Stimulated activated CD4-positive, alpha-beta T cell treated with anti-CD3 and anti-CD28 coated beads, Interleukin-15, amount 100 ng/mL, for 48 hours (primary cell): ENCODE data around the gene TCHP.
"Not testable (repeated sequence)": the region's sequence is repeated elsewhere in the genome, so short reads cannot be mapped to it uniquely, and the experiment has no call there.

Experiments used
- DNase-seq, 2 donors: peaks; one replicate each; pipeline ENCODE4 v3.0.0-alpha.2; 2020; ENCODE audit warnings: low read depth in 2 of 2

The TCHP gene

GRCh38 chr12:109899783-109900751, at the start of gene TCHP:
Gene TCHP, plus strand, starts transcription at chr12:109900274. Its CDS starts 2,753 bp downstream, at chr12:109903027.
- peak; percentile 52 to 71 for DNase-seq

GRCh38 chr12:109850518-109850917, 49.6 kb upstream of the TCHP start:
- not testable (repeated sequence) for DNase-seq

- no peak for DNase-seq
Observed at GRCh38 chr12:109855377-109855776, 44.7 kb upstream of the TCHP start.

GRCh38 chr12:109857715-109858114, 42.4 kb upstream of the TCHP start:
- no peak for DNase-seq

GRCh38 chr12:109858764-109859163, 41.3 kb upstream of the TCHP start:
- no peak for DNase-seq

- DNase-seq: no peak
Observed at GRCh38 chr12:109860977-109861376, 39.1 kb upstream of the TCHP start.

- no peak for DNase-seq
Observed at GRCh38 chr12:109861689-109862314, 38.3 kb upstream of the TCHP start.

- DNase-seq: not testable (repeated sequence)
Observed at GRCh38 chr12:109862491-109862890, 37.6 kb upstream of the TCHP start.

- DNase-seq: no peak
Observed at GRCh38 chr12:109863847-109864712, 36.0 kb upstream of the TCHP start.

GRCh38 chr12:109864916-109865315, 35.2 kb upstream of the TCHP start:
- DNase-seq: no peak

GRCh38 chr12:109868182-109869051, 31.7 kb upstream of the TCHP start:
- DNase-seq: no peak

- DNase-seq: no peak
Observed at GRCh38 chr12:109870648-109871047, 29.4 kb upstream of the TCHP start.

GRCh38 chr12:109871668-109872314, 28.3 kb upstream of the TCHP start:
- DNase-seq: no peak

- DNase-seq: no peak
Observed at GRCh38 chr12:109873653-109874052, 26.4 kb upstream of the TCHP start.

GRCh38 chr12:109875572-109876131, 24.4 kb upstream of the TCHP start:
- no peak for DNase-seq

GRCh38 chr12:109876406-109876805, 23.7 kb upstream of the TCHP start:
- DNase-seq: no peak

GRCh38 chr12:109877504-109878246, 22.4 kb upstream of the TCHP start:
- no peak for DNase-seq

- no peak for DNase-seq
Observed at GRCh38 chr12:109878247-109878625, 21.8 kb upstream of the TCHP start.

GRCh38 chr12:109878749-109879148, 21.3 kb upstream of the TCHP start:
- no peak for DNase-seq
